ENCODE results near the gene HOMER1.

HOMER1 gene

GRCh38 chr5:79552984-79553383 is 39.0 kb upstream of the HOMER1 start:
- no peak overlapping the region for H3K4me3 ChIP-seq (replicated peaks; ENCODE audit: low read depth, low read length)
- no peak for TF ChIP-seq CTCF (IDR thresholded peaks at IDR 0.05; ENCODE audit: low read length, missing control alignments)
- peak; percentile 53 for DNase-seq (ENCODE audit: low read depth)

GRCh38 chr5:79547982-79548381 is 34.0 kb upstream of the HOMER1 start:
- TF ChIP-seq CTCF (IDR thresholded peaks at IDR 0.05; ENCODE audit: low read length, missing control alignments), result no peak
- DNase-seq (ENCODE audit: low read depth), result no peak
- no peak overlapping the region for H3K4me3 ChIP-seq (replicated peaks; ENCODE audit: low read depth, low read length)

- DNase-seq (ENCODE audit: low read depth), result no peak
- no peak for TF ChIP-seq CTCF (IDR thresholded peaks at IDR 0.05; ENCODE audit: low read length, missing control alignments)
- no peak overlapping the region for H3K4me3 ChIP-seq (replicated peaks; ENCODE audit: low read depth, low read length)
Measured at GRCh38 chr5:79547429-79547822, 33.5 kb upstream of the HOMER1 start.

GRCh38 chr5:79546782-79547428 is 33.0 kb upstream of the HOMER1 start:
- no peak for TF ChIP-seq CTCF (IDR thresholded peaks at IDR 0.05; ENCODE audit: low read length, missing control alignments)
- no peak for DNase-seq (ENCODE audit: low read depth)

GRCh38 chr5:79544131-79544530 is 30.2 kb upstream of the HOMER1 start:
- no peak for DNase-seq (ENCODE audit: low read depth)
- H3K4me3 ChIP-seq (replicated peaks; ENCODE audit: low read depth, low read length), result no peak overlapping the region
- TF ChIP-seq CTCF (IDR thresholded peaks at IDR 0.05; ENCODE audit: low read length, missing control alignments), result no peak

More at GRCh38 chr5:79546782-79547428, 33.0 kb upstream of the HOMER1 start:
- H3K4me3 ChIP-seq (replicated peaks; ENCODE audit: low read depth, low read length), result no peak overlapping the region

- no peak overlapping the region for H3K4me3 ChIP-seq (replicated peaks; ENCODE audit: low read depth, low read length)
- no peak for TF ChIP-seq CTCF (IDR thresholded peaks at IDR 0.05; ENCODE audit: low read length, missing control alignments)
- DNase-seq (ENCODE audit: low read depth), result no peak
Measured at GRCh38 chr5:79540939-79541338, 27.0 kb upstream of the HOMER1 start.

Data from fibroblast of pulmonary artery (primary cell).